GM10847 (cell line): ENCODE measurements around the gene HHAT.

ENCODE experiments used
- POLR2A ChIP-seq: IDR thresholded peaks from 2 replicates; pipeline ENCODE4 v1.6.1; 2011; ENCODE audit not compliant: insufficient read length; ENCODE audit errors: extremely low read depth

Gene HHAT

DNA sequence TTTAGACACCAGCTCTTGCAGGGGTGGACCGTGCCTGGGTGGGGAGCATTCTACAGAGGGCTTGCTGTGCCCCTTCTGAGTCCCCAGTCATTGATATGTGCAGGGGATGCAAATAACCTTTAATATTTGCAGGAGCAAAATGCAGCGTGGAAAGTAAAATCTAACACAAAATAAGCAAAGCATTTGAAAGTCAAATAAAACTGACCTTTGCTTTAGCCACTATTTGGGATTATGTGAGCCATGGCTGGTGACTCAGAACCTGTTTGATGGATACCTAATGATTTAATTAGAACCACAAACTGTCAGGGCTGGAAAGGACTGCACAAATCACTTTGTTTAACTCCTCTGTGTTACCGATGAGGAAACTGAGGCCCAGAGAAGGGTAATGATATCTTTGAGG, 377.5 kb downstream of the HHAT start:
- no peak for TF ChIP-seq POLR2A

DNA sequence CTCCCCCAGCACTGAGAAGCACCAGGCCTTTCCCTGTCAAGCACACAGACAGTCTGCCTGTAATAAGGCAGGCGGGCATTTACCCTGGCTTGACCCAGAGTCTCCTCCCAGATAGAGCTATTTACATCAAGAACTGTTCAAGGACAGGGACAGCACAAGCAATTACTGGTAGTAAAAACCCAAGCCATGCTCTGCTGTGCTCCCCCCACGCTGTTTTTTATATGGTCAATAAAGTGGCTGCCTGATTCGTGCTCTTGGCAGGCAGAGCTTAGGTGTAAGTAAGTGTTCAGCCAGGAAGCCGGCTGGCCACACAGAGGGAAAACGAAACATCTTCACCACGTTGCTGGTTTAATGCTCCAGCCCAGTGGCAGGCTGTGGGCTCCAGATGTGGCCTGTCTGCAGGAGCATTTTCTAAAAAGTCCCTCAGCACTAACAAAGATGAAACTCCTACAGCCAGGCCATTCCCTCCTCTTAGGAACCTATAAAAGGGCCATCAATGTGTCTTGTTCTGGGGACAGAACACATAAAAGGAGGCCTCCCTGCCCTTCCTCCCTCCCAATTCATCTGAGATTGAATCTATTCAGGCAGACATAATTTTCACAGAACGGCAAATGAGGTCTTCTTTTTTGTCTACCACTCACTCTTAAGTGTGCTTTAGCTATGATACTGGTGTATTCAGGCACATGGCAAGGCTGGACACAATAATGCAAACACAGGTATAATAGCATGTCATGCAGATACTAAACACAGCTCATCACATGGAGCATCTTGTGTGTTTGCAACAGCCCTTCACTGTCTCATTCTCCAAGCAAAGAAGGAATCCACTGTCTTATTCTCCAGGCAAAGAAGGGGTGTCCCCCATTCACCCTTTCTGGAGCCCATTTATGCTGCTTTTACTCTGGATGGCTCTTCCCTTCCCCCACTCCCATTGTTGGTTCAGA, 378.9 kb downstream of the HHAT start:
- TF ChIP-seq POLR2A = no peak

DNA sequence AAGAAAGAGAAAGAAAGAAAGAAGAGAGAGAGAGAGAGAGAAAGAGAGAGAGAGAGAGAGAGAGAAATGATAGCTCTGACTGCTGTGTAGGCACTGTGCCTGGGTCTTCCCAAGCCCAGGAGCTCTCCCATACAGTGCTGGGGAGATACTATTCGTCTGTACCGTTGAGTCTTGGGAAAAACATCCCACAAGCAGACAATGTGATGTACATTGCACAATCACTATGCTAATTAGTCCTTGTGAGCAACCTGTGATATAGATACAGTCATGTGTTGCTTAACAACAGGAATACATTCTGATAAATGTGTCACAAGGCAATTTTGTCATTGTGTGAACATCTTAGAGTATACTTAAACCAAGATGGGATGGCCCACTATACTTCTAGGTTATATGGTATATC, 381.0 kb downstream of the HHAT start:
- TF ChIP-seq POLR2A = no peak

DNA sequence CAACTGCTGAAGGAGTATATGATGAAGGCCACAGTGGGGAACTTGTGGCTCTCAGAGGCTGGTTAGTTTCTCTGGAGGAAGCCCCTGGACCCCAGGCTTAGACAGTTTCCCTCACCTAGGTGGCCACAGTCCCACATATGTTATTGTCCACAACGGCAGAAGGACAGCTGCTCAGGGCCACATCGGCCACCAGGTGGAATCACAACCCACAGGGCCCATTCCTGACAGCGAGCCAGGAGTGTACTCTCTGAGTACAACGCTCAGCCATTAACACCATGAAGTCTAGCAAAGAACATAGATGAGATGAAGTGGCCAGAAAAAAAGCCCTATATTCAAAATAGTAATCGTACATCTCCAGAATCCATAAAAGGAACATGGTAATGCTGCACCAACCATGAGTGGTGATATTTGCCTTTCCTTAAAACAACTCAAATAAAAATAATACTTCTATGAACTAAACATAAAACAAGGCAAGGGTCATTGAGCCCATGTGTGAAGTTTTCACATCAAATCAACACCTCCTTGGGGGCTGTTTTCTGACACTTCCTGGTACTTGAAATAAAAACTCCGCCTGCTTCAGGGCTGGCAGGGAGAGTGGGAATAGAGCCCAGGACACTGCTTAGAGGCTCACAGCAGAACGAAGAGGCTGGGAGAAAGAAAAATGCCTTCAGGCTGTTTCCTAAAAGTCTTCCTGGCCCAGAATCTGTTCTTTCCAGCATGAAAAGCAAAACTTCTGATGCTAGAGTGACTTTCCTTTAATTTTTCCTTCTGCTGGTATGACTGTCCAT, 383.3 kb downstream of the HHAT start:
- TF ChIP-seq POLR2A = no peak

DNA sequence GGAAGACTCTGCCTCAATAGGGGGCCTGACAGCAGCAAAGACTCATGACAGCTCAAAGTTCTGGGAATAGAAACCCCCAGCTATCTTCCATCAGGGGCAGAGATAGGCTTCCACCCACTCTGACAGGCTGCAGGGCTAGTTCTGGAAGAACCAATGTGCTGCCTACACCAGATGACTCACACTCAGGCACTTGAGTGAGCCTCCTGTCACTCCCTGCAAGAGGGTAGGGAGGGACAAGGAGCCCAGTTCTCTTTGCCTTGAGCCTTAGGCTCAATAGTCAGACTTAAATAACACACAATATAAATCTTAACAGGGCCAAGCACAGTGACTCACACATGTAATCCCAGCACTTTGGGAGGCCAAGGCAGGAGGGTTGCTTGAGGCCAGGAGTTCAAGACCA, 386.4 kb downstream of the HHAT start:
- no peak for TF ChIP-seq POLR2A

DNA sequence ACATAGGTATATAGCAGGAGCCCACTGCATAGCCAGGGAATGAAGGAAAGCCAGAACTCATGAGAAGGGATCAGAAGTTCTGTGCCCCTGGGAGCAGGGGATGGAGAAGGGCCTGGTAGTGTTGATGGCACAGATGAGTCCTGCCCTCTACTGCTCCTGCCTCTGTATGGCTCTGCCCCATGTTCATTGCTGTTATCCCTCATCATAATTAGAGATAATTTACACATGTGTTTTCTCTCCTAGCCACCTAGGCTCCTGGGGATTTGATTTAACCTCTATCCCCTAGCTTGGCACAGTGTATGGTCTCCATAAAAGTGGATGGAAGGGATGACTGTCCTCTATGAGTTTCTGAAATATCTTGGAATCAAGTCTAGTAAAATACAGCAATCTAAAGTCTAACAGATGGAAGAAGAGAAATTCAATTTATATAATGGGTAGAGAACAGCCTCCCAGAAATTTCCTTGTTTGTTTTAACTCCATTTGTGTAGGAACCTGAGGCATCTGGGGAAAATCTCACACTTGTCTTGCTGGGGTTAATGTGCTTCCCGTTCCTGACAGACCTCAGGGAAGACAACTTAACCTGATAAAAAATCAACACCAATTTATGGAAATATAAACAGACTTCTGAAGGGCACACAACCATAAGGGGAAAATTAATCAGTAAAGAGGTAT, 393.8 kb downstream of the HHAT start:
- no peak for TF ChIP-seq POLR2A

DNA sequence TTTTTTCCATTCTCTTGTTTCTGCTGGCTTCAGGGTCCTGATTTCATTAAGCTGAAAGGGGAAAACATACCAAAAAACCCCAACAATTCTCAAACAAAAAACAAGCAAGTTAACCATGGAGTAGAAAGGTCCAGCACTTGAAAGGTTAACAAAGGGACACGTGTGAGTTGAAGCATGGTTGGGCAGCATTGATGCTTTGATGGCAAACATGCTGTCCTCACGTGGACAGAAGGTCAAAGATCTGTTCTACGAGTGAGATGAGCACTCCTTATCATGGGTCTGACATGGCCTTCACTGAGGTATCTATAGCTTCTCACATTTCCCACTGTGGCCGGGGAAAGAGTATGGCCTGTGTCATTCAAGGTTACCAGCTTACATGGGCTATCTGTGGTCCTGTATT, 394.9 kb downstream of the HHAT start:
- no peak for TF ChIP-seq POLR2A

DNA sequence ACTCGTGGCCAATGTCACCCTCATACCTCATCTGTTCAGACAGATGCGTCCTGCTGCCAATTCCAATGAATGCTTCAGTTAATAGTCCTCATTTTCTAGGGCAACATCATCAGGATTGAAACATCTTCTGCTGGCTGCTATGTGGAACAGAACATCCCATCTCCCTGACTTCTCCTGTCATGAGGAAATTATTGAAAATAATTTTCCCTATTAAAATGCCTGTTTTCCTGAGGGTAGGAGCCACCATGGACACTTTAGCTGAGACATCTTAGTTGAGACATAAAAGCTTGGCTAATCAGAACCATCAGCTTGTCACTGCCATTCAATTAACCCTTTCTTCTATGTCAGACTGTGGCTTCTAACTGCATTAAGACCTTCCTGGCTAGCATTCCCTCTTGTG, 396.1 kb downstream of the HHAT start:
- TF ChIP-seq POLR2A = no peak
